Ovary (tissue), 9 donors: ENCODE measurements around the gene RNF125. TPM values are rescaled to one million over a fixed set of nuclear protein-coding genes. Genes with fewer than 3 reads are reported as not detected.
A peak's percentile ranks its signal among the peaks of the same experiment; 100 is the strongest.

ENCODE experiments used
- DNase-seq, 5 donors: peaks; one replicate each; pipeline ENCODE4 v3.0.0-alpha.2; 2019 to 2020
- H3K27ac ChIP-seq, 2 donors: fragments of 200-600 bp; one replicate each; pipeline versions ENCODE4 v1.5.1 to v1.8.0; 2019 to 2022
- H3K27me3 ChIP-seq: fragments of 200-600 bp; one replicate; pipeline ENCODE4 v1.8.0; 2022
- H3K36me3 ChIP-seq: fragments of 200-600 bp; sonication (generic); one replicate; pipeline ENCODE4 v1.5.1; 2019
- H3K4me1 ChIP-seq: one replicate; pipeline ENCODE4 v1.8.1; 2013; ENCODE audit warnings: mild to moderate bottlenecking, moderate library complexity; ENCODE audit not compliant: insufficient read depth
- H3K4me3 ChIP-seq: fragments of 200-600 bp; sonication (generic); one replicate; pipeline ENCODE4 v1.5.1; 2017
- H3K9me3 ChIP-seq, 2 donors: fragments of 200-600 bp in 1 of 2; sonication (generic) in 1 of 2; one replicate each; pipeline versions ENCODE4 v1.5.1 to v1.8.1; 2013 to 2019; ENCODE audit warnings: mild to moderate bottlenecking in 1 of 2, moderate library complexity in 1 of 2
- EP300 ChIP-seq: sonication (generic); formaldehyde crosslinking; IDR thresholded peaks from one replicate; pipeline ENCODE4 v1.6.1; 2017; ENCODE audit warnings: antibody characterized with exemption
- POLR2A ChIP-seq: fragments of 450-650 bp; IDR thresholded peaks from one replicate; pipeline ENCODE4 v1.6.1; 2017; ENCODE audit warnings: antibody characterized with exemption, mild to moderate bottlenecking, moderate library complexity
- WGBS, 3 donors: extraction: QIAGEN DNeasy Blood & Tissue Kit in 1 of 3; methylation state at CpG; one replicate each; pipeline versions ENCODE4 v1.1.5 to v1.1.7; 2013 to 2017; 5-methylcytosine and 5-hydroxymethylcytosine counted together
- intact Hi-C, 4 donors: fragments of 100-400 bp; cut with DNase I; formaldehyde crosslinking; loops; one replicate each; pipeline versions ENCODE4 v1.11.0 to v1.15.1; 2022 to 2023
- polyA plus RNA-seq, 2 donors: library from polyadenylated mRNA; stranded (reverse); fragments of 200-250 nt in 1 of 2; fragments of 350-450 nt in 1 of 2; fragmentation: Illumina TruSeq in 1 of 2; extraction: RNeasy Lipid Tissue Mini Kit (QIAGEN cat#74804) in 1 of 2; gene quantifications; one replicate each; pipeline ENCODE4 v1.2.3, GENCODE V29; 2013 to 2014
- total RNA-seq, 7 donors: library from RNA; depleted of rRNA in 2 of 7; stranded (reverse); fragments of >200 nt in 2 of 7; fragmentation: NEBNext Ultra II Directional in 3 of 7; extraction: Animal tissue kit (Norgen Biotek cat#: 25700) in 3 of 7; gene quantifications; one replicate each; pipeline versions ENCODE4 v1.1.0 to v1.2.4, GENCODE V29; 2016 to 2023
- TF ChIP-seq, protein P1 (sequence below), 3 donors: fragments of 450-650 bp in 2 of 3; fragments of 200-600 bp in 1 of 3; IDR thresholded peaks; one replicate each; pipeline versions ENCODE4 v1.5.1 to v1.8.0; 2016 to 2022; ENCODE audit warnings: antibody characterized with exemption in 3 of 3, mild to moderate bottlenecking in 1 of 3
- donor health status: DM: no; HTN: no; CAD: no; lungs with moderate emphysema.
- donor health status: DM: no; HTN: no; CAD: no.
- donor health status: Bipolar disorder and iron deficiency.
- donor health status: DM: yes; HTN: yes; CAD: no.
- donor health status: DM: no; HTN: no; CAD: no.
- donor health status: DM: yes; HTN: yes; CAD: no.

RNF125 gene
- total and polyA plus RNA-seq, 9 donors: 0.86 to 9.3 (median 1.9) TPM

DNA sequence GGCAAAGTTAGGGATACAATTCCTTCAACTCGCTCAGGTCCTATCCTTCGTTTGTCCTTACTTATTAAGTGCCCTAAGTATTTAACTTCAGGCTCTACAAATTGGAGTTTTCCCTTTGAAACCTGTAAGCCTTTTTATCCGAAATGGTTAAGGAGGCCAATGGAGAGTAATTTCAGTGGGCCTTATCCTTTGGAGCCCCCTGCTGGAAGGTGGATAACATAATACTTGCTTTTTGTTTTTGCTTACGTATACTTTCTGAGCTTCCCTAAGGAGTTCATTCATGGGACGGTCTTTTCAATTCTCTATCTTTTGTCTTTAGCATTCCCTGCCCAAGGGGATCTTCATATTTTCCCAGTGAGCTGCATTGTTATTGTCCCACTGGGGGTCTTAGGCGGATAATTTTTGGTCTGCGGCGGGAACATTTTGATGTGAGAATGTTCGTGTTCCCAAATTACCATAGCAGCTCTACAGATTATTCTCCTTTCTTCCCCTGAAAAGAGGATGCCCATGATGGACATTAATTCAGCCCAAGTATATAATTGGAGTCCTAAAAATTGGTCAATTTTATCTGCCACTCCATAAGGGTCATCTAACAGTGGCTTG is 41.3 kb upstream of the RNF125 start:
- peak in 2 of 5 donors; percentile 33 to 41 for DNase-seq
- Histone ChIP-seq H3K36me3 (no peaks in the 10 kb centered on the region), H3K27me3 (no peaks in the 10 kb centered on the region), H3K4me3 (no peak overlapping the region), H3K9me3 (peaks cover 0 to 4% of the 10 kb centered on the region in 2 donors), H3K4me1 (no peaks in the 10 kb centered on the region), H3K27ac (no peak overlapping the region)
- TF ChIP-seq, protein P1, sequence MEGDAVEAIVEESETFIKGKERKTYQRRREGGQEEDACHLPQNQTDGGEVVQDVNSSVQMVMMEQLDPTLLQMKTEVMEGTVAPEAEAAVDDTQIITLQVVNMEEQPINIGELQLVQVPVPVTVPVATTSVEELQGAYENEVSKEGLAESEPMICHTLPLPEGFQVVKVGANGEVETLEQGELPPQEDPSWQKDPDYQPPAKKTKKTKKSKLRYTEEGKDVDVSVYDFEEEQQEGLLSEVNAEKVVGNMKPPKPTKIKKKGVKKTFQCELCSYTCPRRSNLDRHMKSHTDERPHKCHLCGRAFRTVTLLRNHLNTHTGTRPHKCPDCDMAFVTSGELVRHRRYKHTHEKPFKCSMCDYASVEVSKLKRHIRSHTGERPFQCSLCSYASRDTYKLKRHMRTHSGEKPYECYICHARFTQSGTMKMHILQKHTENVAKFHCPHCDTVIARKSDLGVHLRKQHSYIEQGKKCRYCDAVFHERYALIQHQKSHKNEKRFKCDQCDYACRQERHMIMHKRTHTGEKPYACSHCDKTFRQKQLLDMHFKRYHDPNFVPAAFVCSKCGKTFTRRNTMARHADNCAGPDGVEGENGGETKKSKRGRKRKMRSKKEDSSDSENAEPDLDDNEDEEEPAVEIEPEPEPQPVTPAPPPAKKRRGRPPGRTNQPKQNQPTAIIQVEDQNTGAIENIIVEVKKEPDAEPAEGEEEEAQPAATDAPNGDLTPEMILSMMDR (IDR thresholded peaks at IDR 0.05): peak; percentile 27 to 40 (median 31)
- no peak for TF ChIP-seq POLR2A
- WGBS, 3 donors: 51 to 65% (median 60%) methylated on average over 9 of the region's 9 CpGs
- intact Hi-C loops: loop anchor here in 2 of 4 donors (10.0 kb wide), 2 partner anchors 233 to 423 kb away; no protein-coding TSS in a partner anchor

DNA sequence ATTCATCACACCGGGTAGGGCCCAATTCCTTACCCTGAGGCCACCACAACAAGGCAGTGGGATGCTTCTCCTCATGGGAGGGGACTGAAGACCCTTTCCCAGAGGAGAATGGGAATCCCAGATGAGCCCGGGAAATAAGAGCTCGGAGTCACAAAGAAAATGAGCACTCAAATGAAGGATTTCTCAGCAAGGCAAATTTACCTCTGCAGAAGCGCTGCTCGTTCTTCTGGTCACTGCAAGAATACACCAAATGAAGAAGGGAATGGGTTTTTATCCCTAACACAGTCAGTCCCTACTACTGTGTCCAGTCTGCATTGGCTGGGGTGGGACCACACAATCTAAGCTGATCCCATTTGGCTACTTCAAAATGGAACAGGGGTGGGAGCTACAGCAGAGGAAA is 40.0 kb upstream of the RNF125 start:
- no peaks in the 10 kb centered on the region for H3K27me3 ChIP-seq
- no peaks in the 10 kb centered on the region for H3K4me1 ChIP-seq
- DNase-seq: no peak
- H3K27ac ChIP-seq: no peak overlapping the region
- no peak overlapping the region for H3K4me3 ChIP-seq
- 91 to 93% (median 92%) methylated on average over 5 of the region's 5 CpGs for WGBS, 3 donors
- H3K9me3 ChIP-seq: peaks cover 0 to 4% of the 10 kb centered on the region in 2 donors
- TF ChIP-seq, protein P1 (IDR thresholded peaks at IDR 0.05): no peak
- TF ChIP-seq POLR2A (no peak), EP300 (no peak)
- intact Hi-C loops: loop anchor here in 2 of 4 donors (10.0 kb wide), 2 partner anchors 234 to 424 kb away; no protein-coding TSS in a partner anchor
- no peaks in the 10 kb centered on the region for H3K36me3 ChIP-seq

DNA sequence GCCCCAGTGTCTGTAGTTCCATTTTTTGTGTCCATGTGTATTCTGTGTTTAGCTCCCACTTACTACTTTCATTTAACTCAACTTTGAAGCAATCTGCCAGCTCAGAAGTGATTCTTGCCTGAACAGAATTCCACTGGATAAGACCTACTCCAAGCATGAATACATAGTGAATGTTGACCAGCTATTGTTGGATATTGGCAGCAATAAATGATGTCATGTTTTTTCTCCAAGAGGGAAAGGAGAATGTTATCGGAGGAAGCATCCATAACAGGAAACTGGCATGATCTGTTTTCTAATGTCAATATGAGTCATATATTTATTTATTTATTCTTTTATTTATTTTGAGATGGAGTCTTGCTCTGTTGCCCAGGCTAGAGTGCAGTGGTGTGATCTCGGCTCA is 38.9 kb upstream of the RNF125 start:
- no peaks in the 10 kb centered on the region for H3K4me1 ChIP-seq
- H3K4me3 ChIP-seq: no peak overlapping the region
- H3K9me3 ChIP-seq: no peaks in the 10 kb centered on the region
- TF ChIP-seq, protein P1 (IDR thresholded peaks at IDR 0.05): no peak
- TF ChIP-seq POLR2A (no peak), EP300 (no peak)
- DNase-seq: no peak
- intact Hi-C loops: loop anchor here in 3 of 4 donors (5.0 to 10.0 kb wide), 3 partner anchors 47 to 425 kb away; no protein-coding TSS in a partner anchor
- no peaks in the 10 kb centered on the region for H3K36me3 ChIP-seq
- no peaks in the 10 kb centered on the region for H3K27me3 ChIP-seq
- 89 to 93% (median 92%) methylated on average over 2 of the region's 2 CpGs for WGBS, 3 donors
- H3K27ac ChIP-seq: no peak overlapping the region

GRCh38 chr18:31980863-31981262 is 37.8 kb upstream of the RNF125 start:
- no peak overlapping the region for H3K4me3 ChIP-seq
- TF ChIP-seq EP300 (no peak), POLR2A (no peak)
- TF ChIP-seq, protein P1 (IDR thresholded peaks at IDR 0.05): no peak
- H3K27me3 ChIP-seq: no peaks in the 10 kb centered on the region
- H3K9me3 ChIP-seq: no peaks in the 10 kb centered on the region
- no peaks in the 10 kb centered on the region for H3K36me3 ChIP-seq
- intact Hi-C loops: loop anchor here in 1 of 4 donors (5.0 kb wide), 1 partner anchor 49 kb away; no protein-coding TSS in a partner anchor
- DNase-seq: no peak
- H3K27ac ChIP-seq: no peak overlapping the region
- no peaks in the 10 kb centered on the region for H3K4me1 ChIP-seq
